ENCODE data around the gene E2F1.
A peak's percentile ranks its signal among the peaks of the same experiment; 100 is the strongest.

Gene E2F1

DNA sequence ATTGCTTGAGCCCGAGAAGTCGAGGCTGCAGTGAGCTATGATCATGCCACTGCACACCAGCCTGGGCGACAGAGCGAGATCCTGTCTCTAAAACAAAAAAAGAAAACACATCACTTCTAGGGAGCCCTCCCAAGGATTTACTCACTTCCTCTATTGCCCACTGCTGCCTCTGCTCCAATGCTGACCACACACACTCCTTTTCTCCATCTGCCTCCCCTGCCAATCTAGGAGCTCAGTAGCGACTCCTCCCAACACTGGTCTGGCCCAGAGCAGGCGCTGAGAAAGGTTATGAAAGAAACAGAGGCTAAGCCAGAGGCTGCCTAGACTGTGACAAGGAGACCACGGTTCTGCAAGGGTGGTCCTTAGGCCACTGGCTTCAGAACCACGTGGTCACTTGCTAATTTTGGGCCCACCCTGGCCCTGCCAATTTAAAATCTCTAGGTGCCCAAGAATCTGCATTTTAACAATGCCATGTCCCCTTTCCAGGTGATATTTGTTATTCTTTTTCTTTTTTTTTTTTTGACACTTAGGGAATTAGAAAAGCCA is 1.3 kb upstream of the E2F1 start:
- DNase-seq (ENCODE audit: low spot score) = no peak

DNA sequence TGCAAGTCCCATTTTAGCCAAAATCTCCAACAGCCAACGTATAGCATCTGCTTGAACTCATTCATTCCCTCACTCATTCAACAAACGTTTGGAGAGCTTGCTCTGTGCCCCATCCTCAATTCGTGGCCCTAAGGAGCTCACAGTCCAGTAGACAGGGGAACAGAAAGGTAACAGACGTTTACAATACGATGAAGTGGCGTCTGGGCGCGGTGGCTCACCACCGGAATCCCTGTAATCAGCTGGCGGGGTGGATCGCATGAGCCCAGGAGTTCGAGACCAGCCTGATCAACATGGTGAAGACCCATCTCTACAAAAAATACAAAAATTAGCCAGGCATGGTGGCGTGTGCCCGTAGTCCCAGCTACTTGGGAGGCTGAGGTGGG is 790 bp upstream of the E2F1 start:
- no peak for DNase-seq (ENCODE audit: low spot score)

DNA sequence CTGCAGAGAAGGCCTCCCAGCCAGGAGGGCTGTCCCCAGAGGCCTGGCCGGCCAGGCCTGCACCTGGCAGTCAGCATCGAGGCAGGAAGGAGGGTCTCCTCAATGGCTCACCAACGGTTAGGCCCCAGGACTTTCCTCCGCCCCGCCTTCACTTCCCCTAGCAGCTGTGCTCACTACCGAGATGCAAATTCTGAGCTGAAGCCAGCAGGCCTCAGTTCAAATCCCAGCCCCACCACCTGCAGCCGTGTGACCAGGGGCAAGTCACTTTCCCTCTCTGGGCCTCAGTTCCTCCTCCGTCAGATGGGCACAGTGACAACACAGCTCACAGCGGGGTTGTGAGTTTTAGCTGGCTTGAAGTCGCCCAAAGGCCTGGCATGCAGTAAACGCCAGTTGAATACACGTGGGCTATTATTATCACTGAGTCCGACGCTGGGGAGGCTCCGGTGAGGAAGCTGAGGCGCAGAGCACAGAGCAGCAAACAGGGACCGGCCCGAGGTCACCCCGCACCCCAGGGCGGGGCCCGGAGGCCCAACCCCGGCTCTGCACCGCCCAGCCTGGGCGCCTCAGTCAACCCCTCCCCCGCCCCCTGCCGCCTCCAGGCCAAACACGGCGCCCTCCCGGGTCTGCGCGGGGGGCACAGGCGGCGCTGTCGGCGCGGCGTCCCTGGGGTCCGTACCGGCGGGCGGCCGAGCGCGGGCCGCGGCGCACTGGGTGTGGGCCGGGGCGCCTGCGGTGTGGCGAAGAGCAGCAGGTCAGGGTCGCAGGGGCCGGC is 671 bp downstream of the E2F1 start:
- DNase-seq (ENCODE audit: low spot score) = peak; percentile 65

DNA sequence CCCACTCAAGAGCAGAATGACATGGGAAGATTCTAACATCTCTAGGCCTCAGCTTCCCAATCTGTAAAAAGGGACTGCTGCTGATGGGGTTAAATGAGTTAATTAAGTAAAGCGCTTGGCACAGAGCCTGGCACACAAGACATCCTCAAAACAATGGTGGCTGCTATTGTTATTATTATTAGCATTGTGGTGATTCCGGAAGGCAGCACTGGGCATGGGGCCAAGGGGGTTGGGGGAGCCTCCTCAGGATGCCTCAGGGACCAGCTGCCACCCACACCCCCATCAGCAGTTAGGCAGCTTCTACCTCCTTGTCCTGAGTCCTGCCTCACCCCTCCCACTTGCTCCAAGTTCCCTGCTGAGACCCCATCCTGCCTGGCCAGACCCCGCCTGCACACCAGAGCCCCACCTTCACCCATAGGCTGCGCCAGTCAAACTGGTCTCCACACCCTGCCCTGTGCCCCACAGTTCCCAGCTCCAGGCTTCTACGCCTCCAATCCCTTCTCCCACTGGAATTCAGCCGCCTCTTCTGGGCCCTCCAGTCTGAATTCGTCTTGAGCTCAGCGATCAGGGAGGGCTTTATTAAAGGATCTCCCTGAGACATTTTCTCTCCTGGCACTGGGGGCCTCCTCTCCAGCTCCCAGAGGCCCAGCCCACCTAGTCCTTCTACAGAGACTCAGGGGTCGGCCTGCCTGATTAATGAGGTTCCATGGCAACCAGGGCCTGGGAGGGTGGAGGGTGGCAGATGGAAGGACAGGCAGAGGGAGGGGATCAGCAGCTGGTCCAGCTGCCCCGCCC is 1.5 kb downstream of the E2F1 start:
- no peak for DNase-seq (ENCODE audit: low spot score)

DNA sequence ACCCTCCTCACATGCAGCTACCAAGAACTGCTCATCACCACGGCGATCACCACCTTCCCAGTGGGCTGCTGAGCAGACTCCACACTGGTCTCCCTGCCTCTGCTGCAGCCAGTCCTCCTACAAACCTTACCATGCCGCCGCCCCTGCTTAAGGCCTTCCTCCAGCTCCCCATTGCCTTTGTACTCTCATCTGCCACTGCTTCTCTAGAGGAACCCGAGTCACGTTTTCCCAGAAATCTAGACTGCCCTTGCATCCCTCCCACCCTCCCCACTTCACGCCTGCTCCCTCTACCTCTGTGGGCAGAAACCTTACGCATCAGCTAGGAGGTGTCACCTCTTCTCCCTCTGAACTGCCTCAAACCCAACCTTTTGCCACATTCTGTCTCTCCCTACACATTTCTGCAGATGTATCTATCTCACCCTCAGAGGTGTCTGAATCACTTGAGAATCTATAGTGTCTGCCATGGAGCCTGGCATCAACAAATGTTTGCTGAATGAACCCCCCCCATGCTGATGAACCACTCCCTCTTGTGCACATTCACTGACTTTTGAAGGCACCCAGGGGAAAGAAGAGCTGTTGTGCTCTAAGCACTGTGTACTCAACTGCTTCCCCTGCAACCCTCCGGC is 4.3 kb downstream of the E2F1 start:
- no peak for DNase-seq (ENCODE audit: low spot score)

DNA sequence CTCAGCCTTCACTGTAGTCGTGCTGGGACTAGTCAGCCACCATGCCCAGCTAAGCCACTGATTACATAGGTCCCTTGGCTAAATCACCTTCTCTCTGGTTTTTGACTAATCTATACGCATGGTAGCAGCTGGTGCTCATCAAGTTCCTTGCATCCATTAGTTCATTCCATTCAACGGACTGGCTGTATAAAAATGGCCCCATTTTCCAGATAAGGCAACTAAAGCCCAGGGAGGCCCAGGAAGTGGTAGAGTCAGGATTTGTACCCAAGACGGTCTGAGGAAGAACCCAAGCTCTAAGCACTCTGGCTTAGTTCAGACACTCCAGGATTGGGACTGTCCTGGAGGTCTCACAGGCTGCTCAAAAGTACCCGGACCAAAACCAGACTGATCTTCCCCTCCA is 4.9 kb downstream of the E2F1 start:
- DNase-seq (ENCODE audit: low spot score) = no peak

DNA sequence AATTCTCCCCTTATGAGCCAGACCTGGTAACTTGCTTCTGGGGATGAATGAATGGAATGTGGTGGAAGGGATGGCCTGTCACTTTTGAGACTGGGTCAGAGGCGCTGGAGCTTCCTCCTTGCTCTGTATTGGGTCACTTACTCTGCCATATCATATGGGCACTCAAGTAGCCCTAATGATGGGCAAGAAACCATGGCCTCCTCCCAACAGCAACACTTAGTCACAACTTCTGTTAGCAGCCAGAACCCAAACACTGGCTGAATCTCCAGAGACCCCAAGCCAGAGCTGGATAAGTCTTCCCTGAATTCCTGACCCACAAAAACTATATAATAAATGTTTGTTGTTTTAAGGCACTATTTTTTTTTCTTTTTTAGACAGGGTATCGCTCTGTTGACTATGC is 5.5 kb downstream of the E2F1 start:
- peak; percentile 43 for DNase-seq (ENCODE audit: low spot score)

DNA sequence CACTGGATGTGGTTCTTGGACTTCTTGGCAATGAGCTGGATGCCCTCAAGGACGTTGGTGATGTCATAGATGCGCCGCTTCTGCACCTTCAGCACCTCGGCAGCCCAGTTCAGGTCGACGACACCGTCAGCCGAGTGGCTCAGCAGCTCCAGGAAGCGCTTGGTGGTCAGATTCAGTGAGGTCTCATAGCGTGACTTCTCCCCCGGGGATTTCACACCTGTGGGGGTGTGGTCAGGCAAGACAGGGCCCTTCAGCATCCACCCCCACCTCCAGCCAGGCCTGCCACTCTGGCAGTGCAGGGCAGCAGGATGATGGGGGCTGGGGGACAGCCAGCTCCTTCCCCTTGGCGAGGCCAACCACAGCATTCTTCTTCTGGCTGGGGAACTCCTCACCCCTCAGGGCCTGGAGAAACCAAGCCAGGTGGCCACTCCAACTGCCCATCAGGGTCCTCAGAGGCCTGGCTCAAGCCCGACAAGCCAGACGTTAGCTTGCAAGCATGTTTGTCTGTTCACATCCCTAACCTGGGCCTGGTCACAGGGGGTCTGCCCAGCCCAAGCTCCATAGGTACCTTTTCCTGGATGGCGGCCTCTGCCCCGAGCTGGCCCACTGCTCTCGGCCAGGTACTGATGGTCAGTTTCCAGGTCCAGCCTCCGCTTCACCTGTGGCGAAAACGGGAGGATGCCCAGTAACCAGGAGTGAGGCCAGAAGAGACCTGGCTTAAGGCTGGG is 6.3 kb downstream of the E2F1 start:
- no peak for DNase-seq (ENCODE audit: low spot score)

DNA sequence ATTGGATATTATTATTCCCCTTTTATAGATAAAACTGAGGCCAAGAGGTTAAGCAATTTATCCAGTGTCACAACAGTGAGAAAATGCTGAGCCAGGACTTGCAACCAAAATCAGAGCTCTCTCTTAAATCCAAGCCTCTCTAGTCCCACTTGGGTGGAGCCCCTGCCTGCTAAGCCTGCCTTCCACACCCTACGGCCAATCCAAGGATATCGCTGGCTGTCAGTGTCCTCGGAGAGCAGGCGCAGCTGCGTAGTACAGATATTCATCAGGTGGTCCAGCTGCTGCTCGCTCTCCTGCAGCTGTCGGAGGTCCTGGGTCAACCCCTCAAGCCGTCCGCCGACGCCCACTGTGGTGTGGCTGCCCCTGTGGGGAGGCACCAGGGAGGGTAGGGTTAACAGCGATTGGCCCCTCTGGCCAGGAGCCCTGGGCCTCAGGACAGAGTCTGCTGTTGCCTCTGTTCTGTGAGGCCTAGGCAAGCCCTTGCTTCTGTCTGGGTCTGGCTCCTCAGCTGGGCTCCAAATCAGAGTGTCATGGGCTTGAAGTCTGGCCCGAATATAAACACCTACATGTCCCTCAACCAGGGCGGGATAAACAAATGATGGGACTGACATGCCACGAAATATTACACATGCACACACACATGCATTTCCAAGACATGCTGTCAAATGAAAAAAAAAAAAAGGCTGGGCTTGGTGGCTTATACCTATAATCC is 8.0 kb downstream of the E2F1 start:
- no peak for DNase-seq (ENCODE audit: low spot score)

DNA sequence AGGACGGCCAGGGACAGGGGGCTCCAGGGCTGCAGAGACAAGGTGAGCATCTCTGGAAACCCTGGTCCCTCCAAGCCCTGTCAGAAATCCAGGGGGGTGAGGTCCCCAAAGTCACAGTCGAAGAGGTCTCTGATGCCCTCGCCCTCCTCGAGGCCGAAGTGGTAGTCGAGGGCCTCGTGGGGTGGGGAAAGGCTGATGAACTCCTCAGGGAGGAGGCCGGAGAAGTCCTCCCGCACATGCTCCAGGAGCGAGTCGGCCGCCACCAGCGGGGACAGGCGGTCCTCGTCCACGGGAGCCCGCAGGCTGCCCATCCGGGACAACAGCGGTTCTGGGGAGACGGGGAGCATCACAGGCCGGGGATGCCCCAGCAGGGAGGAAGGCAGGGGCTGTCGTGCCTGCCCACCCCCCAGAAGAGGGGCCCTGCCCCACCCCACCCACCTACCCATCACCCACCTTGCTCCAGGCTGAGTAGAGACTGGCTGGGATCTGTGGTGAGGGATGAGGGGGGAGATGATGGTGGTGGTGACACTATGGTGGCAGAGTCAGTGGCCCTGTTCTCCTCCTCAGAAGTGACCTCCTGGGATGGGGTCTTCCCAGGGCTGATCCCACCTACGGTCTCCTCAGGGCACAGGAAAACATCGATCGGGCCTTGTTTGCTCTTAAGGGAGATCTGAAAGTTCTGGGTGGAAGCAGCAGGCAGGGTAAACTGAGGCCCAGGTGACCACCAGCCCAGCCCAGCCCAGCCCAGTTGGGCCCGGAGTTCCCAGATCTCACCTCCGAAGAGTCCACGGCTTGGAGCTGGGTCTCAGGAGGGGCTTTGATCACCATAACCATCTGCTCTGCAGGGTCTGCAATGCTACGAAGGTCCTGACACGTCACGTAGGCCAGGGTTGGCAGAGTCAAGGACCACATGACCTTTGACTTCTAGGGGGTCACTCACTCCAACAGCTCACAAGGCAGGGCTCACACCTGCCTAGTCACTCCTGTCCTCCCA is 9.2 kb downstream of the E2F1 start:
- no peak for DNase-seq (ENCODE audit: low spot score)

DNA sequence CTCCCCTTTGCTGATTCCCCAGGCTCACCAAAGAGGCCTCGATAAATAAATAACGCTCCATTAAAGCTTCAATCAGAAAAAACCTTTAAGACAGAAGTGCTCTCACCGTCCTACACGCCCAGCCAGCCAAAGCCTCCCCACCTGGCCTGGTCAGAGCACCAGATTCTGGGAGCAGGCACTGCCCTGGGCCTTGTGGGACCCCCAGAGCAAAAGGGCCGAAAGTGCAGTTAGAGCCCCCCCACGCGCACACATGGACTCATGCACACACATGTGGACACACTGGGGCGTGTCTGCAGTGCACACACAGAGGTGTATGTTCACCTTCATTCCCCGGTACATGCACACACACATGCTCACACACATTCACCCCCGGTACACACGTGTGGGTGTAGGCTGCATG is 10.1 kb downstream of the E2F1 start:
- DNase-seq (ENCODE audit: low spot score) = no peak

DNA sequence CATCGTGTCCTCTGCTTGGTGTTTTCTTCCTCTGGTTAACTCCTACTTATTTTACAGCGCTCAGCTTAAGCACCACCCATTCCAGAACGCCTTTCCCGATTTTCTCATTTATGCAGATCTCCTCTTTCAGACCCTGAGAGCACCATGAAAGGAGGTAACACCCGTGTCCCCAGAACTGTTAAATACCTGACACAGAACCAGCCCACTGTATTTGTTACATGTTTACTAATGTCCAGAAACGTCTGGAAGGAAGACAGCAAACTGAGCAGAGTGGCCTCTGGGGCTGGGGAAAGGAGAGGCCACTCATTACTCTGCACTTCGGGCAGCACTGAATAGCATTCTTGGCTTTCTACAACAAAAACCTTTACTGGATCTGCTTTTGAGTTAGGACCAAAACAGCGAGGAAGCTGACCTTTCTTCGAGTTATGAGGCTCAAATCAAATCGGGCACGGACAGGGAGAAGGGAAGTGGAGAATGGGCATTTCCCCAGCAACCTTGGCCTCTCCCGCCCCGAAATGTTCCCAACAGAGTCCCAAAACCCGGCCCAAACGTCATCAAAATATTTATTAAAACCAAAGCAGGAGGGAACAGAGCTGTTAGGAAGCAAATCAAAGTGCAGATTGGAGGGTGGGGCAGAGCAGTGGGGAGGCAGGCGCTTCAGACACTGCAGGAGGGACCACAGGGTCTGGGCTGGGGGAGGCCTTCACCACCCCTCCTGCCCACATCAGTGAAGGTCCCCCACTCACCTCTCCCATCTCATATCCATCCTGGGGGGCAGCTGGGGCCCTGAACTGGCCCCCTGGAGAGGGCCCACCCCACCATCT is 10.8 kb downstream of the E2F1 start:
- no peak for DNase-seq (ENCODE audit: low spot score)

DNA sequence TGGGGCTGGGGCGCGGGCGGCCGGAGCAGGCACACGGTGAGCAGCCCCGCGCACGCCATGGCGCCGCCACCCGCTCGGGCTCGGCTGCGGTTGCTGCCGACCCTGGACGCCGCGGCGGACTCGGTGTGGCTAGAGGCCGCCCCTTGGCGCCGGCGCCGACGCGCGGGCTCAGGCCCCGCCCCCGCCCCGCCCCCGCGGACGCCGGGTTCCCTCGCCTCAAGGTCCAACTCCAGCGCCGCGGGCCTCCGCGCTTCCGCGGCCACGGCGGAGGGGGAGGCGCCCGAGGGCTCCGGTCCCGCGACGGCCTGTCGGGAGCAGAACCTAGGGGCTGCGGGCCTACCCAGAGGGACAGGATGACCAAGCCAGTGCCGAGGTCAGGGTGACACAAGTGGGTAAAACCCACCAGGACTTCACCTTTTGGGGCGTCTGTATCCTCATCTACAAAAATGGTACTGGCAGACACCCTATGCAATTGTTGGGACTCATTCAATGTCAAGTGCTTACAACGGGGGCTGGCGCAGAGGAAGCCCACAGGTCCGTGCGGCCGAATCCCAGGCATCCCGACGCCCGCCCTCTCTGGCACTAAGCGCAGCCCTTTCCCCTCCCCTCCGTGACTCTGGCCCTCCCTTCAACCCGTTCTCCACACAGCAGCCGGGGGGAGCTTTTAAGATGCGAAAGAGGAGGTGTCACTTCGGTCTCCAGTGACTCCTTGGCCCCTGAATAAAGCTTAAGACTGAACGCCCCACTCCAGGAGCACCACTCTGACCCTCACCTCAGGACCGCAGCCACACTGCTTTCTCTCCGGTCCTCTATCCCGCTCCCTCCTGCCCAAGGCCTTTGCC is 11.7 kb downstream of the E2F1 start, which contains the start of gene NECAB3:
Gene NECAB3 (minus strand): TSS at position 135 of the 842 bp plus-strand sequence. CDS start 76 bp downstream, at position 59.
- DNase-seq (ENCODE audit: low spot score) = peak; percentile 95

DNA sequence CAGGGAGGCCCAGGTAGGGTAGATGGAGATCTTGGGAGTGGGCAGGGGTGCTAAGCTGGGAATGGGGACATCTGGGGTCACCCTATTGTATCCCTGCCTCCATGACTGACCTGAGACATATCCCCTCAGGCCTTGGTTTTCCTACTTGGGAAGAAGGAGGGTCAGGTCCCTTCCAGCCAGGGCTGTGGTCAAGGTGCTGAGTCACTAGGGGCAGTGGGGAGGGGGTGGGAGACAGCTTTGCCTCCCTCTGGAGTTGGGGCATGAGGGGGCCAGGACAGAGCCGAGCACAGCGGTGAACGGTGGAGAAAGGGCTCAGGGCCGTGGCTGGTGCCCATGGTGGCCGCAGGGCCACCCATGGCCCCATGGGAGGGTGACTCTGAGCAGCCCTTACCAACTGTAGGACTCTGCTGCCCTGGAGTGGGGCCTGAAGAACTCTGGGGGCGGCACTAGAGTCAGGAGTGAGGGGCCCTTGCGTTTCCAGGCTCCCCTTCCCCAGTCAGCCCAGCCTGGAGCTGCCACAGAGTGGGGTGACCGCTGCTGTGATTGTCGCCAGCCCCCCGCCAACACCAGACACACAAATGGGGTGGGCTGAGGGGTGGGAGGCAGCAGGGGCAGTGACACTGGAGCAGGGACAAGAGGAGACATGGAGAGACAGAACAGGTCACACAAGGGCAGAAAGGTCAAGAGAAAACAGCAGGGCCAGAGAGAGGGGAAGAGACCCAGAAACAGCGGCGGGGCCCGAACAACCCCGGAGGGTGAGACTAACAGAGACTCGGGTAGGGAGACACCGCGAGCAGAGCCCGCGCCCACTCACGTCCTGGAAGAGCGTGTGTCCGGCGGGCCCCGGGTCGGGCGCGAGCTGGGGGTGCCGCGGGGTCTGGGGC is 12.5 kb downstream of the E2F1 start:
- DNase-seq (ENCODE audit: low spot score) = peak; percentile 20

DNA sequence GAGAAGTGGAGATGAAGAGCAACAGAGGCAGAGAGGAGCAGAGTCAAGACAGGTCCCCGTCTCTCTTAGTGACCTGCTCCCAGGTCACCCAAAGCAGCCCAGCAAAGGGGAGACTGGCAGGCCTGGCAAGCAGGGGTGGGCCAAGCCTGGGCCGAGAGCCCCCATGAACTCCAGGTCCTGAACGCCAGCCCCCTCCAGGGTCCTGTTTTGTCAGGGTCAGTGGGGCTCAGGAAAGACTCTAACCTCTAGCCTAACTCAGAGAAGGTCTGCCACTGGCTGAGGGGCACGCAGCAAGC is 13.1 kb downstream of the E2F1 start:
- DNase-seq (ENCODE audit: low spot score) = no peak

DNA sequence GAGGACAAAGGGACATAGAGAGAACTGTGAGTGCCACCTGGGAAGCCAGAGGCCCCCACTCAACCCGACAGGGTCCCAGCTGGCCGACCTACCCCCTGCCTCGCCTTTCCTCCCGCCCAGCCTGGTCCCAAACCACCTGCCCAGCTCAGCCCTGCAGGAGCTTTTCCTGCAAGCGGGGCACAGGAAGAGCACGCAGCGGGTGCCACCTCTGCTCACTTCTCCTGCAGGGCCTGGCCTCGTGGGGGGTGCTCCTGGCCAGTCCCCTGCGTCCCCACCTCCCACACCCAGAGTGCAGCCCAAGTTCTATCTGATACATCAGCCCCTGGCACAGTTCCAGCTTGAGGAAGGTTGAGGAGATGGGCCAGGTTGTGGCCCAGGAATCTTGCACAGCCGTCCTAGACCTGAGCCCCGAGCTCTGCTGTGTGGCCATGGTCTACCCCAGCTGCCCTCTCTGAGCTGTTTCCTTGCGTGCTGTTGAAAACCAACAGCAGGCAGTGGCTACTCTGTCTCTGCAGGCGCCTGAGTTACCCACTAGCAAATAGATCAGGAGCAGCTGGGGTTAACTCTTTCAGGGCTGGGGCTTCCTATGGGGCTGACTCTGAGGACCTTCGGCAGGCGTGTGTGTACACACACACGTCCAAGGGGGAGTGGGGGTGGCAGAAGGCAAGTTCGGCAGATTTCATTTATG is 13.6 kb downstream of the E2F1 start:
- DNase-seq (ENCODE audit: low spot score) = peak; percentile 32
